NCI-H2171 treated with DMSO at 0.1 percent for 48 hours (cell line): Measurements from ENCODE around the gene BEX5.
"Not testable (repeated sequence)": the region's sequence is repeated elsewhere in the genome, so short reads cannot be mapped to it uniquely, and the experiment has no call there.

Source experiments
- DNase-seq: peaks from one replicate; lab custom pipeline; 2025; lab: John Stamatoyannopoulos, UW

BEX5 gene

DNA sequence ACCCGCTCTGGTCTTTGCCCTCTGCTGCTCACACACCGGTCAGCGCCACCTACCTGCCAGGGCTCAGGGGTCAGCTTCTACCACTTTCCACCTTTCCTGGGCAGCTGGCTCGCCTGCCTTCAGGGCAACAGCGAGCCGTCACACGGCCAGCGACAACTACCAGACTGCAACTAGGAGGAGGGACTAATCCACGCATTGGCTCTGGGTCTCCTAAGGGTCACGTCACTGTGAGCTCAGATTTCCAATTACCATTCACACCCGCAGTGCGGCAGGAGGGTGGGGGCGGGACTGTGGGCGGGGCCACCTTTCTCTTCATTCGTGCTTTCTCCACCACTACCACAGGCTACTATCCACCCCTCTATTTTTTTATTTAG lies at the start of gene BEX5:
Gene BEX5, minus strand, starts transcription at position 172 of the 374 bp plus-strand sequence. CDS start 1,712 bp downstream, outside the sequence.
- DNase-seq: peak; percentile 89

DNA sequence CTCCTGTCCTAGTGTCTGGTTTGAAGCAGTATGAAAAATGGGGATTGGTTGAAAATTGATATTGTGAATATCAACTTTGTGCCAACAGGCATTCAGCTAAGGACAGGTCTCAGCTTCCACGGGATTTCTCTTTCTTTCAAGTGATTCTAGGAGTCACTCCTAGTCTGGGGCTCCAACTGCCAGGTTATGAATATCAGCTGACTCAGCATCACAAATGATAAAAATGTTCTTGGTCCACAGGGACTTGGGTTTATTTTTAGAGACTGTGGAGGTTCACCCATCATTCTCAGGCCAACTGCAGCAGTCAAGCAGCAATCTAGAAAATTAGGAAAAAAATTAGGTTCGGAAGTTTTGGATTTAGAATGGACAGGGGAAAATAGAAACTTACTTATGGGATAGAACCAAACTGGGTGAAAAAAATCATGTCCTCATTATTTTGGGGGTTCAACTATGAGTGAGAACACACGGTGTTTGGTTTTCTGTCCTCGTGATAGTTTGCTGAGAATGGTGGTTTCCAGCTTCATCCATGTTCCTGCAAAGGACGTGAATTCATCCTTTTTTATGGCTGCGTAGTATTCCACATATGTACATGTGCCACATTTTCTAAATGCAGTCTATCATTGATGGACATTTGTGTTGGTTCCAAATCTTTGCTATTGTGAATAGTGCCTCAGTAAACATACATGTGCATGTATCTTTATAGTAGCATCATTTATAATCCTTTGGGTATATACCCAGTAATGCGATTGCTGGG lies 30.4 kb upstream of the BEX5 start:
- no peak for DNase-seq

DNA sequence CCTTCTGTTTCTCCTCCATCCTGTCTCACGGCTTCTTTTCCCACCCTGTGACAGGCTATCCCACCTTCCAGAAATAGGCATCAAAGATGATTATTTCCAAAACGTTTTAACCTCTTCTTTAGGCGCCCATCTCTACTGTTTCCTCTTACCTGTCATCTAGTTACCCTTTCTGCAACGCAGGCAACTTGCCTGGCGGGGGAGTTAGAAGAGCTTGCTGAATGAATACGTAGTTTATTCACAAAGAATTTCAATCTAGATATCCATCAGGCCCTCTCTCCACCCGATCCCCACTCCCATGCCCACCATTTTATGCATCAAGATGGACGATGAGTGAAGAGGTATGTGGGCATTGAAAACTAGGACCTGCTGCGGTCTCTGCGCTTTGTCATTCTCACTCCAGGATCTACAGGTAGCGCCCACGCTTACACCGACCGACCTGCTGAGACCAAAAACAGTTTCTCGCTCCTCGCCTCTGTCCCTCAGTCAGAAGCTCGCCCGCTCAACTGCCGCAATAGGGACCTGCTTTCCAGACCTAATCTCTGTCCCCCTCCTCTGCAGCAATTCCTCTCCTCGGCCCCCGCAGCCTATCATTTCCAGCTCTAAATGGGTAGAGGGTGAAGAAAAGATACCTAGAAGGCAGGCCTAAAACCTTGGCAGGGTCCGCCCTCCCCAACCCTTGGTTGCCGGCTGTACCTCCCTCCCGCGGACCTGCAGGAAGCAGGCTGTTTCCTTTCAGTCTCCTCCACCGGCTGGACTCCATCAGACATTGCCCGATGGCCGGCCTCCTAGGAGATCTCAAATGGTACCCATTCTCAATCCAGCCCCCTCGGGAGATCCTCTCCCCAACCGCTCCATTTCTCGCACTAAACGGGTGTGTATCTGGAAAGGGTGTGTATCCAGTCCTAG lies 624 bp downstream of the BEX5 start:
- peak; percentile 9 for DNase-seq

DNA sequence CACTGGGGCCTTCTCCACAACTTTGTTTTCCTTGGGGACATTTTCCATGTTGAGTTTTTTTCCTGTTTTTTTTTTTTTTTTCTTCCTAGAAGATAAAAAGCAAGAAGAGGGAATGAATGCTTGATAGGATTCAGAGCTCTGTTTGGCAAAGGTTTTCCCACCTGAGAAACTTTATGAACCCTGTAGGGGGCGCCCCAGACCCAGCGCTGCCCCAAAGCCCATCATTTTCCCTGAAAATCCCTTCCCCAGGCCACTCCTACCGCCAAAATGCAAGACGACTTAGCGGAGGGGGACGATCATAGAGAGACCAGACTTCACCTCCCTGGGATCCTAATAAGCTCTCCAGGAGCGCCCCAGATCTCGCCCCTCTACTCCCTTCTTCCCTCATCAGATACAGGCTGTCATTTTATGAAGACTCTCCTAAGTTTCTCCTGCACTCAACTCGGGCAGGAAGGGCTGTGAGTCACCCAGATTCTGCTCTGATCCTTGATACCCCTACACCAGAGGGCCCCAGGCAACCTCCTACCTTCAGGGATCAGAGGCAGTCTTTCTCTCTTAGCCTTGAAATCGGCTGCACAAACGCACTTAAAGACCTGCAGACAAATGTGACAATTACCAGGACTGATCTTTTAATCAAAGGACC lies 1.4 kb downstream of the BEX5 start:
- DNase-seq: peak; percentile 2

DNA sequence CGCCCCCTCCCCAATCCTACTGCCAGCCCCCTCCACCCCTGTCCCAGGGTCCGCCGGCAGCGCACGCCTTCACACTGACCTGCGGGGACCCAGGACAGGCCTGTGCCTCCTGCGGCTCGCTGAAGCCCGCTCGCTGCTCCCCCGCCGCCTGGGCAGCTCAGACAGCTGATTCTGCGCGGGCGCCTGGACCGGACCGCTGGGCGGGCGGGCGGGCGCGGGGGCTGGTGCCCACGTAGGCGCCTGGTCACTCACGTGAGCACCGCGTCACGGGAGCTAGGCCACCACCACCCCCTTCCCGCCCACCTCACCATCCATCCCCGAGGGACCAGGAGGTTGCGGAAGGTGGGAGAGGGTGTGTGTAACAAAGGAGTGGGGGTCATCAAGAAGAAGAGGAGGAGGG lies 13.5 kb downstream of the BEX5 start, which contains the start of gene TCEAL6:
Gene TCEAL6, minus strand, starts transcription at position 208 of the 400 bp plus-strand sequence.
- not testable (repeated sequence) for DNase-seq

DNA sequence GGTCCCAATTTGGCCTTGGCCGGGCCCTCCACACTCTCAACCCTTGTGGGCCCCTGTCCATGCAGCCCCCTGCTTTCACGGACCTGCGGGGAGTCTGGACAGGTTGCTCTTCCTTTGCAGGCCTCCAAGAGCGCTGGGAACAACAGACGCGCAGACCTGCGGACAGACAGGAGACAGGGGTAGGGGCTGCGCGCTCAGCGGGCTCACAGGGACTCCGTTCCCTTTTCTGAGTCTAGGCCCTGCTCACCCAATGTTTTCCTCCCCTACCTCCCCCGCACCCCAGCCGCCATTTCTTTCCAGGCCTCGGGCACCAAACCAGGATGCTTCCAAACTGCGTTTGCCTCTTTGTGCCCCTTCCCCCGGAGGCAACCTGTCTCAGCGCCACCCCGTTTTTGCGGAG lies 14.1 kb downstream of the BEX5 start:
- DNase-seq: not testable (repeated sequence)

DNA sequence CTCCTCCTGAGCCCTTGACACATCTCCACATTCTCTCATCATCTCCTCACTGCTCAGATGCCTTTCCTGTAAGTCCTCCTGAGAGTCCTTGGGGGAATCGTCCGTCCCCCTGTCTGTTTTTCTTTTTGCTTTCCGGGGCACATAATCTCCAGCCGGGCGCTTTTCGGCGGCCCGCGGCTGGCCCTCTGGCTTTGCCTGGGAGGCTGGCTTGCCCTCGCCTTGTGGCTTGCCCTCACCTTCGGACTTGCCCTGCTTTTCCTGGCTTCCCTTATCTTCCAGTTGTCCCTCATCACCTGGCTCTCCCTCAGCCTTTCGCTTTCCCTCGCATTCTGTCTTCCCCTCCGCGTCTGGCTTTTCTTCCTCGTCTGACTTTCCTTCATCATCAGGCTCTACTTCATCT lies 14.9 kb downstream of the BEX5 start:
- DNase-seq: not testable (repeated sequence)

DNA sequence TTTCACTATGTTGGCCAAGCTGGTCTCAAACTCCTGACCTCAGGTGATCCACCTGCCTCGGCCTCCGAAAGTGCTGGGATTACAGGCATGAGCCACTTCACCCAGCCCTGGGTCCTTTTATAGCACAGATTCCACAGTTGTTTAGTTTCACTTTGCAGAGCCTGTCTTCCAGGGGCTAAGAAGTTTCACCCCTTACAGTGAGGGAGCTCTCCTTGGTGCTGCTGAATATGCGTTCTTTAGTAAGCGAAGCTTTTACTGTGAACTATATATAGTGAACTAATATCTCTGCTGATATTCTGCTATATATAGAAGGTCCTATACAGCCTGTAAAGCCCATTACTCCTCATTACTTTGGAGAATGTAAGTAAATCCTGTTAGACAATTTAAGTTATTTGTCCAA lies 17.7 kb downstream of the BEX5 start:
- no peak for DNase-seq

DNA sequence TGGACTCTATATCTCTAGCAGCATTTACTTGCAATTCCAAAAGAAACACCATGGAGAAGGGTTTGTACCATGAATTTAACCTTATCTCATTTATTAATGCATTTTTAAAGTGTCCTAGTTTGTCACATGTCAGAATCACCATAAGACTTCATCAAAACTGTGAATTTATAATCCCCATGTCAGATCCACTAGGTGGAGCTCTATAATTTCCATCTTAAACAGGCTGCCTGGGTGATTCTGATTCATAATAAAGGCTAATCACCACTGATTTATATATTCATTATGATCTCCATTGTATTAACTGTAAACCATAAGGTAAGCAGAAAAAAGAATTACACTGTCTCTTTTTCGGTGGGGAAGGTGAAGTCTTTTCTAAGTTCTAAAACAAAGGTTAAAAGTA lies 26.3 kb downstream of the BEX5 start:
- DNase-seq: peak; percentile 22

DNA sequence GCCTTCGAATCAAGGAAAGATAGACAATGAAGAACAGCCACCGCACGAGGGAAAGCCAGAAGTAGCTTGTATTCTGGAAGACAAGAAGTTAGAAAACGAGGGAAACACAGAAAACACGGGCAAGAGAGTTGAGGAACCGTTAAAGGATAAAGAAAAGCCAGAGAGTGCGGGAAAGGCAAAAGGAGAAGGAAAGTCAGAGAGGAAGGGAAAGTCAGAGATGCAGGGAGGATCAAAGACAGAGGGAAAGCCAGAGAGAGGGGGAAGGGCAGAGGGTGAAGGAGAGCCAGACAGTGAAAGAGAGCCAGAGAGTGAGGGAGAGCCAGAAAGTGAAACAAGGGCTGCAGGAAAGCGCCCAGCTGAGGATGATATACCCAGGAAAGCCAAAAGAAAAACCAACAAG lies 28.9 kb downstream of the BEX5 start:
- DNase-seq: no peak

DNA sequence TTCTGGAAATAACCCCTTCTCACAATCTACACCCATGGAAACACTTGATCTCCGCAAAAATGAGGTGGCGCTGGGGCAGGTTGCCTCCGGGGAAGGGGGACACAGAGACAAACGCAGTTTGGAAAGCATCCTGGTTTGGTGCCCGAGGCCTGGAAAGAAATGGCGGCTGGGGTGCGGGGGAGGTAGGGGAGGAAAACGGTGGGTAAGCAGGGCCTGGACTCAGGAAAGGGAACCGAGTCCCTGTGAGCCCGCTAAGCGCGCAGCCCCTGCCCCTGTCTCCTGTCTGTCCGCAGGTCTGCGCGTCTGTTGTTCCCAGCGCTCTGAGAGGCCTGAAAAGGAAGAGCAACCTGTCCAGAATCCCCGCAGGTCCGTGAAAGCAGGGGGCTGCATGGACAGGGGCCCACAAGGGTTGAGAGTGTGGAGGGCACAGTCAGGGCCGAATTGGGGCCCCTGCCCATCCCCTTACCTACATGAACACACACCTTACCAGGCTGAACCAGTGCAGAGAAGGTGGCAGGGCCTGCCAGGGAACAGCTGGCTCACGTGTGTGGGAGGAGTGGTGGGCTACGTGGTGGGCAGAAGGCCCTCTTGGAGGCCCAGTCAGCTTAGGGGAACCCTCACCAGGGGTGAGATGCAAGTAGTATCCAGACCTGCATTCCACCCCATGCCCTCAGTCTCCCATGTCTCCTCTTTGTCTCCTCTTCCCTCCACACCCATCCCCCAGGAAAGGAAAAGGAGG lies 29.5 kb downstream of the BEX5 start:
- not testable (repeated sequence) for DNase-seq

DNA sequence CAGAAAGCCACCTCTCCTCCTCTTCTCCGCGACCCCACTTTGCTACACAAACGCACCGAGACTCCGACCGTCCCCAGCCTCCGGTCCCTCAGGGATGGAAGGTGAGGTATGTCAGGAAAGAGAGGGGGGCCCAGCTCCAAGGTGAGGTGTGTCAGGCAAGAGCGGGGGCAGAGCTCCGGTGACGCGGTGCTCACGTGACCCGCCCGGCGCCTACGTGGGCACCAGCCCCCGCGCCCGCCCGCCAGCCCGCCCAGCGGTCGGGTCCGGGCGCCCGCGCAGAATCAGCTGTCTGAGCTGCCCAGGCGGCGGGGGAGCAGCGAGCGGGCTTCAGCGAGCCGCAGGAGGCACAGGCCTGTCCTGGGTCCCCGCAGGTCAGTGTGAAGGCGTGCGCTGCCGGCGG lies 30.3 kb downstream of the BEX5 start, which contains the start of gene TCEAL2:
Gene TCEAL2, plus strand, starts transcription at position 244 of the 400 bp plus-strand sequence. CDS start 1,152 bp downstream, outside the sequence.
- peak; percentile 37 for DNase-seq

DNA sequence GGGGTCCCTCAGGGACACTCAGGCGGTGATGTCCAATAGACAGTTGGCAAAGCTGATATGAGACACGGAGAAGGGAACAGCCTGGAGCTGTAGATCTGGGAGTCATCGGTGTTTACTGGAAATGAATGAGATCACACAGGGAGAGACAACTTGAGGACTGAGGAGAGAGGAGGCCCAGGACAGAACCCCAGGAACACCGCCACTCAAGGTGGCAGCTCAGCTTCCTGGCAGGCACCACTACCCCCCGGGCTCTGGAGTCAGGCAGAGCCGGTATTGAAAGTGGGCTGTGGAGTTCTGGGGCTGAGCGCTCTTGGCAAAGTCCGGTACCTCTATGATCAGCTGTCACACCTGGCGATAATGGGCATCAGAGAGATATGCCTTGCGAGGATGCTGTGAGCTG lies 30.8 kb downstream of the BEX5 start:
- not testable (repeated sequence) for DNase-seq

DNA sequence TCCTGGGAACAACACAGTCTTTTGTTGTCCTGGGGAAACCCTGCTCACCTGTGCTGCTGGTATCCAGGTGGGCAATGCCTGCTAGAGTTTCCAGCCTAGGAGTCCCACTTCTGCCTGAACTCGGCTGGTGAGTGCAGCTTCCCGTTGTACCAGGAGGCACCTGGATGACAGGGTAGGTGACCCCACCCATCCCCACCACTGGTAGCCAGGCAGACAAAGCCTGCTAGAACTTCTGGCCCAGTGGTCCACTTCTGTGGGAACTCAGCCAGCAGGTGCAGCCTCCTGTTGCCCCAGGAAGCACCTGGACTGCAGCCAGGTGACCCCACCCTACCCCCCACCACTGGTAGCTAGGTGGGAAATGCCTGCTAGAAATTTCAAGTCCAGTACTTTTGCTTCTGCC lies 40.0 kb downstream of the BEX5 start:
- DNase-seq: no peak

DNA sequence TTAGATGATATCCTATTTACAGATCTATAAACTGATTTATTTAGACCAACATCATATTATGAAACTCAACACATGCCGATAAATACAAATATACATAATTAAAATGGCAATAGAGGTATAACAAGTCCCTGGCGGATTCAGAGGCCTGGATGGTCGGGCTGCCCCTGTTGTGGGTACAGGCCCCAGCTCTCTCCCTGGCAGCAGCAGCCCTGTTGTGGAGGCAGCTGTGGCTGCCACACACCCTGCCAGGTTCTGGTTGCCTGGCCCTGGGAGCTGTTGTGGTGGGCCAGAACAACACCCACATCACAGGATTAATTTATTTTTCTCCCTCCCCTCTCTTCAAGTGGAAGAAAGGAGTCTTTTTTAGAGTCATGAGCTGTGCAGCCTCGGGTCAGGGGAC lies 42.4 kb downstream of the BEX5 start:
- no peak for DNase-seq
